ENCODE measurements around the gene PLEKHA3. TPM values are rescaled to one million over a fixed set of nuclear protein-coding genes. Genes with fewer than 3 reads are reported as not detected.

Gene PLEKHA3
- total RNA-seq, result 5.2 TPM

GRCh38 chr2:178480227-178481181 is at the start of gene PLEKHA3:
PLEKHA3 (plus strand) TSS chr2:178480457; CDS start chr2:178480870, 413 bp downstream.
- Histone ChIP-seq H3K9me3 (ENCODE audit: control insufficient read depth in 3 of 3, low read length in 3 of 3) (no peaks in the 10 kb centered on the region), H3K27me3 (ENCODE audit: control insufficient read depth in 3 of 3, insufficient read depth in 3 of 3, low read length in 3 of 3) (no peaks in the 10 kb centered on the region), H3K9ac (ENCODE audit: low read depth in 1 of 3, low read length in 3 of 3) (peak within 1 kb of the TSS; percentile 62 to 97 (median 75)), H3K36me3 (ENCODE audit: control insufficient read depth in 3 of 3, insufficient read depth in 3 of 3, low read length in 3 of 3) (no peaks in the 10 kb centered on the region), H3K4me1 (ENCODE audit: control insufficient read depth in 3 of 3, insufficient read depth in 3 of 3, low read length in 3 of 3) (peaks cover 35 to 39% (median 36%) of the 10 kb centered on the region in 3 donors), H3K27ac (ENCODE audit: low read depth, low read length) (peak within 1 kb of the TSS; percentile 76), H3K4me3 (ENCODE audit: low read length in 3 of 3) (peak within 1 kb of the TSS; percentile 63 to 98 (median 94))

- Histone ChIP-seq H3K4me1 (ENCODE audit: control insufficient read depth in 3 of 3, insufficient read depth in 3 of 3, low read length in 3 of 3) (no peaks in the 10 kb centered on the region), H3K36me3 (ENCODE audit: control insufficient read depth in 3 of 3, insufficient read depth in 3 of 3, low read length in 3 of 3) (peaks cover 25 to 73% (median 57%) of the 10 kb centered on the region in 3 donors), H3K9ac (ENCODE audit: low read depth in 1 of 3, low read length in 3 of 3) (no peak overlapping the region)
Observed at GRCh38 chr2:178436662-178437061, 43.6 kb upstream of the PLEKHA3 start.

GRCh38 chr2:178441426-178441825 is 38.8 kb upstream of the PLEKHA3 start:
- Histone ChIP-seq H3K27ac (ENCODE audit: low read depth, low read length) (no peak overlapping the region), H3K36me3 (ENCODE audit: control insufficient read depth in 3 of 3, insufficient read depth in 3 of 3, low read length in 3 of 3) (peaks cover 25 to 65% (median 58%) of the 10 kb centered on the region in 3 donors), H3K9me3 (ENCODE audit: control insufficient read depth in 3 of 3, low read length in 3 of 3) (no peaks in the 10 kb centered on the region), H3K27me3 (ENCODE audit: control insufficient read depth in 3 of 3, insufficient read depth in 3 of 3, low read length in 3 of 3) (no peaks in the 10 kb centered on the region), H3K4me1 (ENCODE audit: control insufficient read depth in 3 of 3, insufficient read depth in 3 of 3, low read length in 3 of 3) (no peaks in the 10 kb centered on the region), H3K9ac (ENCODE audit: low read depth in 1 of 3, low read length in 3 of 3) (no peak overlapping the region), H3K4me3 (ENCODE audit: low read length in 3 of 3) (no peak overlapping the region)

More at GRCh38 chr2:178436662-178437061, 43.6 kb upstream of the PLEKHA3 start:
- Histone ChIP-seq H3K9me3 (ENCODE audit: control insufficient read depth in 3 of 3, low read length in 3 of 3) (no peaks in the 10 kb centered on the region), H3K4me3 (ENCODE audit: low read length in 3 of 3) (no peak overlapping the region), H3K27me3 (ENCODE audit: control insufficient read depth in 3 of 3, insufficient read depth in 3 of 3, low read length in 3 of 3) (no peaks in the 10 kb centered on the region), H3K27ac (ENCODE audit: low read depth, low read length) (no peak overlapping the region)

- no peaks in the 10 kb centered on the region for H3K27me3 ChIP-seq (ENCODE audit: control insufficient read depth in 3 of 3, insufficient read depth in 3 of 3, low read length in 3 of 3)
- H3K36me3 ChIP-seq (ENCODE audit: control insufficient read depth in 3 of 3, insufficient read depth in 3 of 3, low read length in 3 of 3), result peaks cover 5 to 38% (median 32%) of the 10 kb centered on the region in 3 donors
- H3K4me1 ChIP-seq (ENCODE audit: control insufficient read depth in 3 of 3, insufficient read depth in 3 of 3, low read length in 3 of 3), result peaks cover 13 to 37% (median 21%) of the 10 kb centered on the region in 3 donors
- peak overlapping the region; percentile 97 for H3K27ac ChIP-seq (ENCODE audit: low read depth, low read length)
- H3K9me3 ChIP-seq (ENCODE audit: control insufficient read depth in 3 of 3, low read length in 3 of 3), result no peaks in the 10 kb centered on the region
- H3K9ac ChIP-seq (ENCODE audit: low read depth in 1 of 3, low read length in 3 of 3), result peak overlapping the region in 1 of 3 donors; percentile 88
- H3K4me3 ChIP-seq (ENCODE audit: low read length in 3 of 3), result peak overlapping the region in 2 of 3 donors; percentile 78 to 88
Observed at GRCh38 chr2:178448968-178449661, 31.1 kb upstream of the PLEKHA3 start.

- no peaks in the 10 kb centered on the region for H3K9me3 ChIP-seq (ENCODE audit: control insufficient read depth in 3 of 3, low read length in 3 of 3)
Observed at GRCh38 chr2:178449700-178450523, 30.3 kb upstream of the PLEKHA3 start.

GRCh38 chr2:178450524-178450773 is 29.8 kb upstream of the PLEKHA3 start:
- Histone ChIP-seq H3K9ac (ENCODE audit: low read depth in 1 of 3, low read length in 3 of 3) (peak overlapping the region; percentile 88 to 96 (median 93)), H3K27me3 (ENCODE audit: control insufficient read depth in 3 of 3, insufficient read depth in 3 of 3, low read length in 3 of 3) (no peaks in the 10 kb centered on the region), H3K9me3 (ENCODE audit: control insufficient read depth in 3 of 3, low read length in 3 of 3) (no peaks in the 10 kb centered on the region), H3K27ac (ENCODE audit: low read depth, low read length) (peak overlapping the region; percentile 97), H3K4me3 (ENCODE audit: low read length in 3 of 3) (peak overlapping the region; percentile 78 to 88 (median 86)), H3K4me1 (ENCODE audit: control insufficient read depth in 3 of 3, insufficient read depth in 3 of 3, low read length in 3 of 3) (peaks cover 13 to 37% (median 21%) of the 10 kb centered on the region in 3 donors), H3K36me3 (ENCODE audit: control insufficient read depth in 3 of 3, insufficient read depth in 3 of 3, low read length in 3 of 3) (peaks cover 4 to 26% (median 23%) of the 10 kb centered on the region in 3 donors)

More at GRCh38 chr2:178449700-178450523, 30.3 kb upstream of the PLEKHA3 start:
- Histone ChIP-seq H3K4me3 (ENCODE audit: low read length in 3 of 3) (peak overlapping the region; percentile 78 to 88 (median 86)), H3K27ac (ENCODE audit: low read depth, low read length) (peak overlapping the region; percentile 97), H3K9ac (ENCODE audit: low read depth in 1 of 3, low read length in 3 of 3) (peak overlapping the region; percentile 88 to 96 (median 93)), H3K4me1 (ENCODE audit: control insufficient read depth in 3 of 3, insufficient read depth in 3 of 3, low read length in 3 of 3) (peaks cover 13 to 37% (median 21%) of the 10 kb centered on the region in 3 donors), H3K27me3 (ENCODE audit: control insufficient read depth in 3 of 3, insufficient read depth in 3 of 3, low read length in 3 of 3) (no peaks in the 10 kb centered on the region), H3K36me3 (ENCODE audit: control insufficient read depth in 3 of 3, insufficient read depth in 3 of 3, low read length in 3 of 3) (peaks cover 5 to 31% (median 27%) of the 10 kb centered on the region in 3 donors)

- no peaks in the 10 kb centered on the region for H3K27me3 ChIP-seq (ENCODE audit: control insufficient read depth in 3 of 3, insufficient read depth in 3 of 3, low read length in 3 of 3)
- H3K36me3 ChIP-seq (ENCODE audit: control insufficient read depth in 3 of 3, insufficient read depth in 3 of 3, low read length in 3 of 3), result peaks cover 3 to 22% (median 21%) of the 10 kb centered on the region in 3 donors
- H3K4me3 ChIP-seq (ENCODE audit: low read length in 3 of 3), result peak within 1 kb of the TSS; percentile 86 to 88 (median 86)
- H3K9me3 ChIP-seq (ENCODE audit: control insufficient read depth in 3 of 3, low read length in 3 of 3), result no peaks in the 10 kb centered on the region
- peak within 1 kb of the TSS; percentile 96 to 100 (median 98) for H3K9ac ChIP-seq (ENCODE audit: low read depth in 1 of 3, low read length in 3 of 3)
- H3K4me1 ChIP-seq (ENCODE audit: control insufficient read depth in 3 of 3, insufficient read depth in 3 of 3, low read length in 3 of 3), result peaks cover 13 to 37% (median 21%) of the 10 kb centered on the region in 3 donors
- H3K27ac ChIP-seq (ENCODE audit: low read depth, low read length), result peak within 1 kb of the TSS; percentile 97
Observed at GRCh38 chr2:178450774-178451525, 29.3 kb upstream of the PLEKHA3 start, which contains the start of the genes PJVK and PRKRA. PJVK (plus strand) TSS chr2:178451378; CDS start chr2:178453410, 2,032 bp downstream. PRKRA (minus strand) TSS chr2:178451175; CDS start chr2:178451030, 145 bp downstream.

GRCh38 chr2:178452334-178452733 is 27.9 kb upstream of the PLEKHA3 start:
- Histone ChIP-seq H3K36me3 (ENCODE audit: control insufficient read depth in 3 of 3, insufficient read depth in 3 of 3, low read length in 3 of 3) (peaks cover 0 to 13% (median 12%) of the 10 kb centered on the region in 3 donors), H3K9ac (ENCODE audit: low read depth in 1 of 3, low read length in 3 of 3) (no peak overlapping the region), H3K27me3 (ENCODE audit: control insufficient read depth in 3 of 3, insufficient read depth in 3 of 3, low read length in 3 of 3) (no peaks in the 10 kb centered on the region), H3K9me3 (ENCODE audit: control insufficient read depth in 3 of 3, low read length in 3 of 3) (no peaks in the 10 kb centered on the region), H3K4me3 (ENCODE audit: low read length in 3 of 3) (no peak overlapping the region), H3K27ac (ENCODE audit: low read depth, low read length) (peak overlapping the region; percentile 97), H3K4me1 (ENCODE audit: control insufficient read depth in 3 of 3, insufficient read depth in 3 of 3, low read length in 3 of 3) (peaks cover 13 to 37% (median 21%) of the 10 kb centered on the region in 3 donors)

Data from skeletal muscle tissue (tissue), 4 donors.